ENCODE measurements around the gene BACH2. TPM values are rescaled to one million over a fixed set of nuclear protein-coding genes. Genes with fewer than 3 reads are reported as not detected.
A peak's percentile ranks its signal among the peaks of the same experiment; 100 is the strongest.

BACH2 gene
- total and polyA plus RNA-seq, 2 experiments from 2014 or later = 5.4 to 5.6 TPM

DNA sequence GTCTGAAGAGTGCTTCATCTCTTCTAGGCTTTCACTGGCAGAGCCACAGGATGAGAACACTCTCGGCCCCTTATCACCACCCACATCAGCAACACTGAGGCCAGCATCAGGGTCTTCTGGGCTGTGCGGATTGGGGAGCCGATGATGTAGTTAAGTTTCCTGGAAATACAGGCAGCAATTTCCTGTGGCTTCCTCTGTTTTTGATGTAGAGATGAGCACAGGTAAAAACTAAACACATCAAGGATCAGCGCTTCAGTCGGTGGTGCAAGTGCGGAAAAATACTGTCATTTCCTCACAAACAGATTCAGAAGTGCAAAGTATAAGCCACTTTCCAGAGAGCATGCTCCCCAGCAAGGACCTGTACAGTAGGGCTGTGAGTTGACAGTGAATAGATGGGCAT is 62.6 kb downstream of the BACH2 start:
- Histone ChIP-seq H3K4me1 (ENCODE audit: low read depth) (peaks cover 40% of the 10 kb centered on the region), H3K27me3 (no peaks in the 10 kb centered on the region), H3K27ac (no peak overlapping the region), H3K9me3 (ENCODE audit: low read depth) (no peaks in the 10 kb centered on the region), H3K4me3 (no peak overlapping the region), H3K36me3 (no peaks in the 10 kb centered on the region)
- DNase-seq (ENCODE audit: low read depth in 1 of 2, low spot score in 1 of 2) = no peak
- TF ChIP-seq CTCF (IDR thresholded peaks at IDR 0.05; ENCODE audit: low read depth, low read length) = no peak

DNA sequence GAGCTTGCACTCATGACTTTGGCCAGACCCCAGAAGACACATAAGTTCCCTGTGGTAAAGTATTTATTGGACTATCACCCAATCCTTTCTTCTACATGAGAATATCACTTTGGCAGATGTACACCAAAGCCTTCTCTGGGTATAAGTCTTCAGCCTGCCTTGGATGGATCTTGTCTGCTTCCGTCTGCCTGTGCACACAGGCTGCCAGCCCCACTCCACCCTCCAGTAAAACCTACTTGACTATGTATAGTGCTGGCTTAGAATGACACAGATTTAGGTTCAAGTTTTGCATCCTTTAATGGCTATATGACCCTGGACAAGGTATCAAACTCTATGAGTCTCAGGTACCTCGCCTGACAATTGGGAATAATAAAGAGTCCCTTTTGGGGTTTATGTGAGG is 63.4 kb downstream of the BACH2 start:
- H3K9me3 ChIP-seq (ENCODE audit: low read depth) = no peaks in the 10 kb centered on the region
- no peak for TF ChIP-seq CTCF (IDR thresholded peaks at IDR 0.05; ENCODE audit: low read depth, low read length)
- H3K4me3 ChIP-seq = no peak overlapping the region
- H3K27ac ChIP-seq = no peak overlapping the region
- DNase-seq (ENCODE audit: low read depth in 1 of 2, low spot score in 1 of 2) = no peak
- no peaks in the 10 kb centered on the region for H3K36me3 ChIP-seq
- no peaks in the 10 kb centered on the region for H3K27me3 ChIP-seq
- peaks cover 32% of the 10 kb centered on the region for H3K4me1 ChIP-seq (ENCODE audit: low read depth)

GRCh38 chr6:90231798-90232197 is 64.8 kb downstream of the BACH2 start:
- Histone ChIP-seq H3K27ac (no peak overlapping the region), H3K4me1 (ENCODE audit: low read depth) (peaks cover 21% of the 10 kb centered on the region), H3K4me3 (no peak overlapping the region), H3K9me3 (ENCODE audit: low read depth) (no peaks in the 10 kb centered on the region), H3K36me3 (no peaks in the 10 kb centered on the region), H3K27me3 (no peaks in the 10 kb centered on the region)
- DNase-seq (ENCODE audit: low read depth in 1 of 2, low spot score in 1 of 2) = no peak
- no peak for TF ChIP-seq CTCF (IDR thresholded peaks at IDR 0.05; ENCODE audit: low read depth, low read length)

DNA sequence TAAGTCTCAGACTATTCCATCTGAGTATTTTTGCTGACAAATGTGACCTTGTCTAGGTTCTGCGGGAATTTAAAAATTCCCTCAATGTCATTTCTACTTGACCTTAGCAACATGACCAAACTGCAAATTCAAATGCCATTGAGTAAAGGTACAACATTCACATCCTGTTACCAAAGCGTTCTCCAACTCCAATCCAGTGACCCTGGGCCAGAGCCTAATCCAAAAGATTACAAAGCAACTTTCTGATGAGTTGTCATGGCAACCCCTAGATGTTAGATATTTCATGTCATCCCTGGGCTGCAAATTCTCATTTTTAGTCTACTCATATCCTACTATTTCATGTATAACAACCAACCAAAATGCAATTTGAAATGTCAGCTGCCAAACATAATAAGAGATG is 65.3 kb downstream of the BACH2 start:
- no peak for TF ChIP-seq CTCF (IDR thresholded peaks at IDR 0.05; ENCODE audit: low read depth, low read length)
- Histone ChIP-seq H3K9me3 (ENCODE audit: low read depth) (no peaks in the 10 kb centered on the region), H3K27me3 (no peaks in the 10 kb centered on the region), H3K36me3 (no peaks in the 10 kb centered on the region), H3K4me1 (ENCODE audit: low read depth) (peaks cover 21% of the 10 kb centered on the region), H3K4me3 (no peak overlapping the region), H3K27ac (no peak overlapping the region)
- DNase-seq (ENCODE audit: low read depth in 1 of 2, low spot score in 1 of 2) = no peak

DNA sequence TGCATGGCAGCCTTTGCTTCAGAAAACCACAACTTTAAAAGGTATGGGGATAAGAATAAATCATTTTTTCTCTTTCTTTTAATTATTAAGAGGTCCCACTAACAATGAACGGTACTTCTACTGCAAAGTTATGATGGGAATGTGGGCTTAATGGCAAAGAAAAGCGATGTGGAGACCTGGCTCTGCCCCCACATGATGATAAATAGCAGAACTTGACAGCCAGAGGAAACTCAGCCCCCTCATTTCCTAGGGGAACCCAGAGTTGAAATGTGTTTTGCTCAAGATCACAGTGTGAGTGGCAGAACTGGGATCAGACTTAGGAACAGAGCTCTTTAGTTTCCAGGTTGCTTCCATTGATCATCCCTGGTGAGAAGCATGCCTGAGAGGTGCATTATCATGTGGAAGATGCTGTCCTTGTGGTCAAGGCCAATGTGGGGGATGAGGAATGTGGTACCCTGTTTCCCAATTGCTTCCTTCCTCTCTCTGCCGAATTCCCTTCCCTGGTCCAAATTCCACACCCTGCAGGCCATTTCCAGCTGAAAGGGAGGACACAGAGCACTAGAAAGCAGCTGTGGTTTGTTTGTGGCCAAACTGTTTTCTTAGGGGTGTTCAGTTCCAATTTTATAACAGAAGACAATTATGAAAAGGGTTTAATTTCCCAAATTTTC is 66.0 kb downstream of the BACH2 start:
- no peaks in the 10 kb centered on the region for H3K9me3 ChIP-seq (ENCODE audit: low read depth)
- no peaks in the 10 kb centered on the region for H3K36me3 ChIP-seq
- no peak overlapping the region for H3K27ac ChIP-seq
- no peak for TF ChIP-seq CTCF (IDR thresholded peaks at IDR 0.05; ENCODE audit: low read depth, low read length)
- H3K4me3 ChIP-seq = no peak overlapping the region
- no peaks in the 10 kb centered on the region for H3K27me3 ChIP-seq
- DNase-seq (ENCODE audit: low read depth in 1 of 2, low spot score in 1 of 2) = peak in 1 of 2 donors; percentile 50
- H3K4me1 ChIP-seq (ENCODE audit: low read depth) = peaks cover 21% of the 10 kb centered on the region
